Neural progenitor cell (in vitro differentiated cells): Measurements from ENCODE around the gene FBXO39.

ENCODE experiments used
- CTCF ChIP-seq: fragments of 200-600 bp; sonication (generic); IDR thresholded peaks from 2 replicates; pipeline ENCODE4 v1.5.1; 2017; ENCODE audit warnings: antibody characterized with exemption, mild to moderate bottlenecking
- EZH2 ChIP-seq: fragments of 200-600 bp; sonication (generic); IDR thresholded peaks from 2 replicates; pipeline ENCODE4 v1.6.1; 2017; ENCODE audit warnings: antibody characterized with exemption, mild to moderate bottlenecking, moderate library complexity

DNA sequence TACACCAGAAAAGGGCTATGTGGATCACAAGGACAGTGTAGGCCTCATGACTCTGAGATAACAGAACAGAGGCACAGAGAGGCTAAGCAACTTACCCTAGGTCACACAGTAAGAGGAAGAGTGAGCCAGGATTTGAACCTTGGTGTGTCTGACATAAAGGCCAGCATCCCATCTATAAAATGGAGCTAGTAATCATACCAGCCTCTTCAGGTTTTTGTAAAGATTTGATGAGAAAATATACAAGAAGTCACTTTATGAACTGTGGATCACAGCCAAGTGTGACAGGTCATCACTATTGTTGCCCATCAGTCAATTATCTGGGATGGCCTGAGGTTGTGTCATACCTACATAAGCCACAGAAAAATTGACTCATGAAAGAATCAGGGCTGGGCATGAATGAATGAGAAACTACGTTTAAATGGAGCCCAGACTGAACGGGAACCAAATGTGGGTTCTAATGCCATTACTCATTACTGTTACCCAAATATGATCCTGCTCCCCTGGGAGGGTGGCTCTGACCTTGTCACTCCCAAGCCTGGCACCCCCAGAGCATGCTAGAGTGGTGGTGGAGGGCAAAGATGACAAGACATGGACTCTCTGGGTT lies 21.0 kb downstream of the FBXO39 start:
- no peak for TF ChIP-seq EZH2
- TF ChIP-seq CTCF: no peak
